Dermis microvascular lymphatic vessel endothelial cell (primary cell): Measurements from ENCODE around the gene CPLX1. TPM values are rescaled to one million over a fixed set of nuclear protein-coding genes. Genes with fewer than 3 reads are reported as not detected.

Experiments used
- DNase-seq, 2 donors: peaks; one replicate each; pipeline versions ENCODE4 v3.0.0 to v3.0.0-alpha.2; 2010; ENCODE audit warnings: low read depth in 2 of 2
- total RNA-seq: library from RNA; depleted of rRNA; stranded (reverse); fragments of >200 nt; gene quantifications from 2 replicates; pipeline ENCODE4 v1.2.1, GENCODE V29; 2014

Gene CPLX1
- total RNA-seq = under 0.01 TPM in 1 of 2 replicates, not detected in the other

DNA sequence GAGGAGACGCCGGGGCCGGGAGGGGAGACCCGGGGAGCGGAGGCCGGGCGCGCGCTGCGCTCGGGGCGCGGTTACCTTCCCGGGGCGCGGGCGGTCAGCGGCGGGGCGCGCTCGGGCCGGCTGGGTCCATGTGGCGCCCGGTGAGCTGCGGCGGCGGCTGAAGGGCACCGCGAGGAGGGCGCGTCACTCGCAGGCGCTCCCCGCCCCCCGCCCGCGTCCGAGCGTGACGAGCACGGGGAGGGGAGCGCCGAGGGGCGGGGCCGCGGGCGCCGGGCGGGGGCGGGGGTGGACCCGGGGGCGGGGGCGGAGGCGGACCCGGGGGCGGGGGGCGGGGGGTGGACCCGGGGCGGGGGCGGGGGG, at the start of gene CPLX1:
Gene CPLX1, minus strand, starts transcription at position 159 of the 360 bp plus-strand sequence. CDS start 1,607 bp downstream, outside the sequence.
- DNase-seq = no peak

DNA sequence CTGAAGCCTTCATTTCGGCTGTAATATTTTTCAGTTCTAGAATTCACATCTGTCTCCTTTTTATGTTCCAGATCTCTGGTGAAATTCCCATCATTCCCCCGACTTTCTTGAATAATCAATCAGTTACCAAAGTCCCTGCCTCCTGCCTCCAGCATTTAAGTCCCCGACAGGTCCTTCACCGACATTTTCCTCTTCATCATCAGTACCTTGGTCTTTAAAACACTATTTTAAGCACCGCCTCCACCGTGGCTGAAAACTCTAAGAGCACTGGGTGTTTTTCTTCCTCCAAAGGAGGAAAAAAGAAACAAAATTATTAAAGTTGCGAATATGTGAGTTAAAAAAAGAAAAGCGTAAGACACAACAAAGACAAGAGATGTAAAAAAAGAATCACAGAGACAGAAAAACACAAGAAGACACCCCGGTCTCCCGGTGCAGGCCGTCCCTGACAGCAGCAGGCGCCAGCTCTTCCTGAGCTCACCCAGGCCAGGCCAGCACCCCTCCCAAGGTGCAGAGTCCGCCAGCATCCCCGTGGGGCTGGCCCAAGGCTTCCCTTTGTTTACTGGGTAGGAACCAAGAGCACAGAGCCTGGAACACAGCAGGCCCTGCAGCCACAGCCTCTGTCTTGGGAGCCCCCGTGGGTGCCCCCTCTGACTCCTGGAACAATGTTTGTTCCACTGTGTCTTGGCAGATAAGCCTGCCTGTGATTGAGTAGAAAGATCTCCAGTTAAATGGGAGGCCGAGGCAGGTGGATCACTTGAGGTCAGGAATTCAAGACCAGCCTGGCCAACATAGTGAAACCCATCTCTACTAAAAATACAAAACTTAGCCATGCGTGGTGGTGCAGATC, 49.3 kb upstream of the CPLX1 start:
- no peak for DNase-seq

DNA sequence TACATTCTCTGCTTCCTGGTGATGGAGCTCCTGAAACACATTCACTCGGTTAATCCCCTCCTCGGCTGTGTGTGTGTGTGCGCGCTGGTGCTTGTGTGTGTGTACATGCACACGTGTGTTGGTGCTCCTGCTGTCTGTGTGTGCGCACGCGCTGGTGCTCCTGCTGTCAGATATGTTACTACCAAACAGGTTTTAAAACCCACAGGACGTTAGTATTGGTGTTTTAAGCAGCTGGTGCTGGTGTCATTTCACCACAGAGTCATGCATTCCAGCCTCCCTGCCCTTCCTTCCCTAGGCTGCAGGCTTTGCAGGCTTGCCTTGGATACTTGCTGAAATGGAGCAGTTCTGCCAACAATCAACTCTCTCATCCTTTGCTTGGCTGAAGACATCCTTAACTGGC, 48.1 kb upstream of the CPLX1 start:
- DNase-seq = no peak

DNA sequence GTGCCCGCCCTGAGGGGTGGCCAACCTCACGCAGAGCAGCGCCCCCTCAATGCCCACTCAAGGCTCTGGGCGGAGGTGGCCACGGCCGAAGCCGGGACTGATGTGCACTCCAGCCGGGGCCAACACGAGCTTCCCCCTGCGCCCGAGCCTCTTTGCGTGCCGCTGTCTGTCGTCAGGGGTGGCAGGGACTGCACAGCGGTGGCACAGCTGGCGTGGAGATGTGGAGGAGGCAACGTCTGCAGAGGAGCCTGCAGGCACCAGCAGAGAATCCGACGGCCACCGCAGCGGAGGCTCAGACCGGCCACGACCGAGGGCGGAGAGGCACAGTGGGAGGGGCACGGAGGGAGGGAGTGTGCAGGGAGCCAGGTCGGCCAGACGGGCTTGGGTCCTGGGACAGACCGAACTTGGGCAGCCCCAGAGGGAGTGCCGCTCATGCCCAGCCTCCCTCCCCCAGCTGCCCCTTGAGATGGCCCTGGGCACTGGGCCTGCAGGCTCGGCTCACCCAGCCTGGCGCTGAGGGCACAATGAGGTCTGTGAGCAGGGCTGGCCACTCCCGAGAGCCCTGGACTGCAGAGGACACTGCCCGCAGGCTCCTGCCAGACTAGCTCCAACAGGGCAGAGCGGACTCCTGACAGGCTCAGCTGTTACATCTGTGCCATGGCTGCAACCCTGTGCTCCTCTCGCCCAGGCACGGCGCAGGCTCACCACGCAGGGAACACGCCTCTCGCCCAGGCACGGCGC, 46.5 kb upstream of the CPLX1 start:
- DNase-seq = no peak

DNA sequence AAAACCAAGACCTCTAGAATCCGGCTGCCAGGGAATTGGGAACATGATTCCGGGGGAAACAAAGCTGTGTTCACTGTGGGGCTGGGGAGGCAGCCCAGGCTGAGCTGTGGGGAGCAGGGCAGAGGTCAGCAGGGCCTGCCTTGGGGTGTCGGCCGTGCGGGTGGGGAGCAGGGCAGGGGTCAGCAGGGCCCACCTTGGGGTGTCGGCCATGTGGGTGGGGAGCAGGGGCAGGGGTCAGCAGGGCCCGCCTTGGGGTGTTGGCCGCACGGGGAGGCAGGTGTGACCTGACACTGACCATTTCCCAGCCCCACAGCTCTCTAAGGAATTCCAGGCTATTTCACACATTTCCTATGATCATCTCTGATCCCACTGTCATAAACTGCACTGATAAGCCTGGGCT, 45.6 kb upstream of the CPLX1 start:
- no peak for DNase-seq

DNA sequence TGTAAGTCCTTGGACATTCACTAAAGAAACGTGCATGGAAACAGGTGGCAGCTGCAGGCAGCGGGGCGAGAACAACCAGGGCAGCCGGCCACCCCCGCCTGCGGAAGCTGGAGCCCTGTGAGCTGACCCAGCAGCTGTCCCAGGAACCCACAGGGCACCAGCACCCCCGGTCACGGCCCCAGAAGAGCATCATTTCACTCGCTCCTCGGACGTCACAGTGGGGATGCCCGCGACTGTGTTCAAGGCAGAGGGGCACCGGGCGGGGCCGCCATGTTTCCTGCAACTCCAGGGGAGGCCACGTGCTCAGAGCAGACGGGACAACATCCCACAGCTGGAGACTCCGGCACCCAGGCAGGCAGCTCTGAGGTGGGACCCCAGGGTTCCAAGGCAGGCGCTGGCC, 45.0 kb upstream of the CPLX1 start:
- no peak for DNase-seq

DNA sequence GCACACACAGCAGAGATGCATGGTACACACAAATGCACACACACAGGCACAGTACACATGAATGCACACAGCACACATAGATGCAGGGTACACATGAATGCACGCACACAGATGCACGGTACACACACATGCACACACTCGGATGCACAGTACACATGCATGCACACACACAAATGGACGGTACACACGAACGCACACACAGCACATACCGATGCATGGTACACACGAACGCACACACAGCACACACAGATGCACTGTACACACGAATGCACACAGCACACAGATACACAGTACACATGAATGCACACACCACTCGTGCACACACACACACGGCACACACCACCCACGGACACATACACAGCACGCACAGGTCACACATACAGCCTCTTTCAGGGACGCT, 43.8 kb upstream of the CPLX1 start:
- no peak for DNase-seq

DNA sequence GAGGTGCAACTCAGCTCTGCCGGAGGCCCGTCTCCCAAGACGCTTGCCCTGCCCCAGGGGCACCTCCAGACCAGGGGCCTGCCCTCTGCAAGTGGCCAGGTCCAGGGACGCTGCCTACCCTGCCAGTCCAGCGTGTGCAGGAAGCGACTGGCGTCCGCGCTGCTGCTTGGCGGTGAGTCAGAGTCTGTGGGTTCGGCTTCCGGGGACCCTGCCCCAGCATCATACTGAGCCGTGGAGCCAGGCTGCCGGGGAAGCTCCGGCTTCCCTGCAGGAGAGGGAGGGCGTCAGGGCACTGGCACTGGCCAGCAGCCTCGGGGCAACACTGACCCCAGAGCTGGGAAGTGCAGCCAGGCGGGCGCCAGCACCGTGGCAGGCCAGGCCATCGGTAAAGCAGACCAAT, 42.5 kb upstream of the CPLX1 start:
- no peak for DNase-seq

DNA sequence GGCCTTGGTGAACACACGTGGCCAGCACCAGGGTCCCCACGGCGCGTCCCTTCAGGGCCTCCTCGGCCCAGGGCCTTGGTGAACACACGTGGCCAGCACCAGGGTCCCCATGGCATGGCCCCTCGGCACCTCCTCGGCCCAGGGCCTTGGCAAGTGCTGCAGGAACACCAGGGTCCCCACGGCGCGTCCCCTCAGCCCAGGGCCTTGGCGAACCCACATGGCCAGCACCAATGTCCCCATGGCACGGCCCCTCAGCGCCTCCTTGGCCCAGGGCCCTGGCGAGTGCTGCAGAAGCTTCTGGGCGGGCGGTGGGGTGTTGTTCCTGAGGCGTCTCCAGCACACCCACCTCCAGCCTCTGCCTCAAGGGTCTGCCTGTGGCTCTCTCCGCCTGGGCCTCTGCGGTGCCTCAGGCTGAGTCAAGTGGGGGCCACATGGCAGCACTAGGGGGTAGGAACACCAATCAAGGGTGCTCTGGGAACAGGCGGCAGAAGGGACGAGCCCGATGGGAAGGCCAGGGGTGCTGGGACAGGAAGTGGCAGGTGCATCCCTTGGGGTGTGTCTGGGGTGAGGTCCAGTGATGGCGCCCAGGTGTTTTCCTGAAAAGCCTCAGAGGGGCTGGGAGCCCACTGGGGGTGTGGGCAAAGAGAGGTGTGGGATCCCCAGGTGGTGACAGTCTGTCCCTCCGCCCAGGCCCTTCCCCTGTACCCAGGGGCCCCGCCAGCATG, 41.8 kb upstream of the CPLX1 start:
- DNase-seq = no peak

DNA sequence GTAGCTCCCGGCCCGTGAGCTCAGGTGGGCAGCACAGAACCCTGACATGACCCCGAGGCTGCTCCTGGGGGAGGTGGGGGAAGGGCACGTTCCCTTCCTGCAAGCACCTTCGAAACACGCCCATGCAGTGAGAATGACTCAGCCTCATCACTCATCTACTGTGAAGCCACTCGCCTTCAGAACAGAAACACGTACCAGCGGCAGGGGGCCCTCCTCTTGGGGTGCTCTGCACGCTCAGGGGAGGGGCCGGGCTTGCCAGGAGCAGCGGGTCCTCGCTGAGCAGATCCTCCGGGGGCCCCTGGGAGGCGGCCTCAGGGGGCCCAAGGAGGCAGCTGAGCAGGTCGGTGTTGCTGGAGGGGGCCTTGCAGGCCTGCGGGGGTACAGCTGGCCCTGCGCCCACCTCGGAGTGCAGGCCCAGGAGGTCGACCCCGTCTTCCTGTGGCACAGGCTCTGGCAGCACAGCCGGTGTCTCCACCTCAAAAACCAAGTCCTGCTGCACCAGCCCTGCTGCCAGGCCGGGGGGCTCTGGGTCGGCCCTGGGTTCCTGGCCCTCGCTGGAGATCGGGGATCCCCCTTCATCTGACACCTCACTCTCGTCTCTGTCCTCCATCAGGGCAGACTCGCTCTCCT, 40.9 kb upstream of the CPLX1 start:
- no peak for DNase-seq

DNA sequence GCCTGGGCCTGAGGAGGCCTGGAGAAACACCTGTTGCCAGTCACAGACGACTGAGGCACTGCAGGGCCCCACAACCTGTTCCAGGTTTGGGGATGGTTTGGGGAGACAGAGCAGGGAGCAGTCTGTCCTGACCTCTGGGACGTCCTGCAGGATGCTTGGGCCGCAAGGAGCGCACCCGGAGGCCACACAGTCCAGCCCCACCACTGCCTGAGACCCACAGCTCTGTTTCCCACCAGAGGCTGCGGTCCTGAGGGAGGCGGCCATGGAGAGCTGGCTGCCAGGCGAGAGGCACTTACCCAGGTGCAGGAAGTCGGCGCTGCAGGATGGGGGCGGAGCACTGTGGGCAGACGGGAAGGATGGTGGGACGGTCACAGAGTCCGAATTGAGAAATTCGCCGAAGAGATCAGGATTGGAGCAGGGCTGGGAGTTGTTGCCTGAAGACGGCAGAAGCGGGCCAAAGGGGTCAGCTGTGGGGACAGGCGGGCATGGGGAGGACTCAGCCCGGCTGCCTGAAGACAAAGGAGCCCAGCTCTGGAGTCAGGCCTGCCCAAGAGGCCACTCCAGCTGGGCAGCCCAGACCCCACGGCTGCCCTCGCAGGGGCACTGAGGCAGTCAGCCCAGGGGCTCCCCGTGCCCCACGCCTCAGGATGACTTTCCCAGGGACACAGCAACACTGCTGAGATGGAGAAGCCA, 40.3 kb upstream of the CPLX1 start:
- DNase-seq = no peak

DNA sequence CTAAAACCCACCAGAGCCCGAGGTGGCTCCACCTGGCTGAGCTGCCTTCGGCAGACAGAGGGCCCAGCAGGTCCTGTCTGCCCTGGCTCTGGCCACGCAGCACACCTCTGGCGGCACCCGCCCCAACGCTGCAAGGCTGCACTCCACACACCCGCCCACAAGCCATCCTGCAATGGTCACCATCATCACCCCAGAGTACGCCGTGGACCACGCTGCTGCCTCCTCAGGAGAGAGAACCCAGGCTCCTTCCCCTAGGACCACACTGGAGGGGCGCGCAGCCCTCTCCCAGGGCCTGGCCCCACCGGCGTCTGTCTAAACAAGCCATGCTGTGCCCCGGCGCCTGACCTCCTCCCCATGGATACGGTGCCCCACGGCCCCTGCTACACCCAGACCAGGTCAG, 39.6 kb upstream of the CPLX1 start:
- DNase-seq = no peak

DNA sequence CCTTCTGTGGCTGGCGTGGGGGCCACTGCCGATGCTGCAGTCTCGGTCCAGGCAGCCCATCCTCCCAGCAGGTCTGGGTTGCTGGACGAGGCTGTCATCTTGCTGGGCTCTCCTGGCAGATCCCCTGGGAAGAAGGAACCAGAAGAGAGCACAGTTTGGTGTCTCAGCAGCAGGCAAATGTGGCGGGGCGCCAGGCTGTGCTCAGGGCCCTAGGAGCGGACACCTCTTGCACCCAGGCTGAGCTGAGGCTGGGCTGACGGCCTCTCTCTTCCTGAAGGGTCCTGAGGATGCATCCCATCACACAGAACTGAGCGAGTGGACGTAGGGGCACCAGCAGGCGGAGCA, 39.2 kb upstream of the CPLX1 start:
- no peak for DNase-seq

DNA sequence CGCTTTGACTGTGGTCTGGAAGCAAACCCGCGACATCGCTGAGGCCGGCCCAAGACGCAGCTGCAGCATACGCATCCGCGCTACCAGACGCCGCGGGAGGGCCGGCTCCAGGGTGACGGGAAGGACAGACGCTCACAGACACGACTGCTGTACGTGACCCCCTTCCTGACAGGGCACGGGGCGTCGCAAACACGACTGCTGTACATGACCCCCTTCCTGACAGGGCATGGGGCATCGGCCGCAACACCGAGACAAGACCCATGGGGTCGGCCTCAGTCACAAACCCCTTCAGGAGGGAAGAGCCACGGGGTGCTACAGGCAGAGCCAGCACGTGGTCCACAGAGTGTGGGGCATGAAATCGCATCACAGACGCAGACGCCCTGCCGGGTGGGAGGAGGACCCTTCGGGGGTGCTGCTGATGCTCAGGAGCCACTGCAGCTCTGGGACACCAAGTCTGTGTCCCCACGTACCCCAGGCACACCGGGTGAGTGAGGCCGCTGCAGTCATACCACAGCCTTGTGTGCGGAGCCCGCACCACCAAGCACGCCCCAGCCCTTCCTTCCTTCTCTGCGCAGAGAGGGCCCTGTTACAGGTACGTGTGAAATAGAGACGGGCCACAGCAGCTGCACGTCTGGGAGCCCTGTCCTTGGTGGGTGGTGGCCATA, 38.7 kb upstream of the CPLX1 start:
- no peak for DNase-seq

DNA sequence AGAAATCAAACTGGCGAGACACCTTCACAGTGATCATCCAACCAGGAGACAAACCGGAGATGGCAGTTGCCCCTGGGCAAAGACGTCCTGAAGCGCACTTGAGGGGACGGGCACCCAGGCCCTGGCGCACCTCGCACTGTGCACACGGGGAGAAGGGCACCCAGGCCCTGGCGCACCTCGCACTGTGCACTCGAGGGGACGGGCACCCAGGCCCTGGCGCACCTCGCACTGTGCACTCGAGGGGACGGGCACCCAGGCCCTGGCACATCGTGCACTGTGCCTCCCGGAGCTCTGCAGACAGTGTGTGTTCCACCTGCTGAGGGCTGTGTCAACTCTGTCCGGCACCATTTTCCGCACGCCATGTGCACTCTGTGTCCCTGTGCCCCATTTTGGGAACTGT, 34.6 kb upstream of the CPLX1 start:
- DNase-seq = no peak

DNA sequence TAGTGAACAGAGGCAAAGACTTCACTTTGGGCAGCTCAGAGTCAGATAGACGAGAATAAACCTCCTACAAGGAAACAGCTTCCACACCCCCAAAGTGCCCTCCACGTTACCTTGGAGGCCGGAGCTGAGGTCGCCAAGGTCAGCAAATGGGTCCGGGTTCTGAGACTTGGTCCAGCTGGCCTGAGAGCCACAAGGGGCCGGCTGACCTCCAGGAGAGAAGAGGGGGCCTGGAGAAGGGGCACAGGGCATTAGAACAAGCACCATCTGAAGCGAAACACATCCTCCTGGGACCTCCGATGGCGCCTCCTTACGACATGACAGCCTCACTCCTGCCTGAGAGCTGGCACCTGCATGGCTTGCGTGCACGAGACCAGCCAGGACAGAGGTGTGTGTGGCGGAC, 33.6 kb upstream of the CPLX1 start:
- no peak for DNase-seq

DNA sequence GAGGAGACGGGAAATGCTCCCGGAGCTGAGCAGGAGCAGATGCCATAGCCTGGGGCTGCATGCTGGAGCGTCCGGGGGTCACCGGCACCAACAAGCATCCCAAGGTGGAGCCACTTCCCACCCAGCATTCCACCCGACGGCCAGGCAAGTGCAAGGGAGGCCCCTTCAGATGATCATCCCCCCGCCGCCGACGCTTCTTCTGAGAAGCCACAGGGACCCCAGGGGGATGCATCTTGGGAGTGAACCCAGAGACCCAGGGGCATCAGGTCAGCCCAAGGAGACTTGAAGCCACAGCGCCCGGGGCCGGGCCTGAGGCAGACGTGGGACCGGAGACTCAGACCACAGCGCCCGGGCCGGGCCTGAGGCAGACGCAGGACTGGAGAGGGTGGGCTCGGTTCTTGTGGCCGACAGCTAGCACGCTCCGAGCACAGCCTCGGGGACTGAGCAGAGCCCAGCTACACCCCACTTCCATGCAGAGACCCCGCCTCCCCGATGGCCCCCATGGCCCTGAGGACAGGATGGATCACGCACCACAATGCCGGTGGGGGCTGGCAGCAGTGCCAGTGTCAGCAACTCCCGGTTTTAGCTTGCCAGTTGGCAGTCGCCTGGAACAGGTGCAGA, 33.0 kb upstream of the CPLX1 start:
- no peak for DNase-seq

DNA sequence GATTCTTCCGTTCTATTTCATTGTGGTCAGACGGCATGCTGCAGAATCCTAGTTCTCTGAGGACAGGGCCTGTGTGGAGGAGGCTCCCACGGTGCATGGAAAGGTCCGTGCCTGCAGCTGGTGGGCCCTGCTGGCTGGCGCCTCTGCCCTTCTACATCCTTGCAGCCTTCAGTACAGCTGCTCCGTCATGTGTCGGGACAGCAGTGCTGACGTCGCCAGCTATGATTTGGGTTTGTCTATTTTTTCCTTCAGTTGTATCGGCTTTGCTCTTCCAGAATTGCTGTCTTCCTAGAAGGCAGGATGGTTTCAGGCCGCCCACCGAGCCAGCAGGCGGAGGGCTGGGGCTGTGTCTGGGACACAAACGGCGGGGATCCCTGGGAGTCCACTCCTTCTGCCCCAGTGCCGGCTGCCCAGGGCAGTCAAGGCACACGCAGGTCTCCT, 32.1 kb upstream of the CPLX1 start:
- no peak for DNase-seq

DNA sequence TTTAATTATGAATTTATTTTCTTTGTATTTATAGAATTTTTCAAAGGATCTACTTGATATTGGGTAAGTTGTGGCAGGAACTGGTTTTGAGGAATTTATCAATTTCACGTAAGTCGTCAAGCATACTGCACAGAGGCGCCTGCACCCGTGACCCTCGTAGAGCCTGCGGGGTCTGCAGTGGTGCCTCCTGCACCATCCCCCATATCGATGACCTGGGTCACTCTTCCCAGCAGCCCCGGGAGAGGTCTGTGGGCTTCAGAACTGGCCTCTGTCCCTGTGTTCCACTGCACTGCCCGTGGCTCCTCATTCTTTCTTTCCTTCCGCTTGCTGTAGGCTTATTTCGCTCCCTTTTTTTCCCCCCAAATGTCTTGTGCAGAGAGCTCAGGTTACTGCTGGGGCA, 31.5 kb upstream of the CPLX1 start:
- DNase-seq = no peak

DNA sequence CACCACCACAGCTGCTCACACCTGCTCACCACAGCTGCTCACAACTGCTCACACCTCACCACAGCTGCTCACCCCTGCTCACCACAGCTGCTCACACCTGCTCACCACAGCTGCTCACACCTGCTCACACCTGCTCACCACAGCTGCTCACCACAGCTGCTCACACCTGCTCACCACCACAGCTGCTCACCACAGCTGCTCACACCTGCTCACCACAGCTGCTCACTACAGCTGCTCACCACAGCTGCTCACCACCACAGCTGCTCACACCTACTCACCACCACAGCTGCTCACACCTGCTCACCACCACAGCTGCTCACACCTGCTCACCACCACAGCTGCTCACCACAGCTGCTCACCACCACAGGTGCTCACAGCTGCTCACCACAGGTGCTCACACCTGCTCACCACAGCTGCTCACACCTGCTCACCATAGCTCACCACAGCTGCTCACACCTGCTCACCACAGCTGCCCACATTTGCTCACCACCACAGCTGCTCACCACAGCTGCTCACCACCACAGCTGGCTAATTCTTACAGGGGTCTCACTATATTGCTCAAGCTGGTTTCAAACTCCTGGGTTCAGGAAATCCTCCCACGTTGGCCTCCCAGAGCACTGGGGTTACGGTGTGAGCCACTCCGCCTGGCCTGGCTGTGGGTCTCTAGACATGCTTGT, 30.4 kb upstream of the CPLX1 start:
- no peak for DNase-seq
